KOPT-K1 (cell line): Measurements from ENCODE around the gene IER3.

Source experiments
- H3K27ac ChIP-seq: fragments of 200-600 bp; sonication (generic); 2 replicates; pipeline ENCODE4 v1.5.1; 2016; ENCODE audit warnings: antibody characterized with exemption, mild to moderate bottlenecking, low read depth, low read length; ENCODE audit not compliant: poor library complexity, severe bottlenecking
- H3K36me3 ChIP-seq: fragments of 200-600 bp; sonication (generic); 2 replicates; pipeline ENCODE4 v1.5.1; 2017; ENCODE audit warnings: antibody characterized with exemption, mild to moderate bottlenecking, low read length, moderate library complexity; ENCODE audit not compliant: insufficient read depth
- H3K9me3 ChIP-seq: fragments of 200-600 bp; sonication (generic); 2 replicates; pipeline ENCODE4 v1.5.1; 2017; ENCODE audit warnings: antibody characterized with exemption, low read length, mild to moderate bottlenecking; ENCODE audit not compliant: insufficient read depth, poor library complexity, severe bottlenecking

The IER3 gene

GRCh38 chr6:30717129-30717844 lies 27.1 kb downstream of the IER3 start, which contains the start of gene MDC1:
MDC1 (minus strand) TSS chr6:30717281; CDS start chr6:30715175, 2,106 bp downstream.
- Histone ChIP-seq H3K27ac (peak within 1 kb of the TSS; percentile 98), H3K36me3 (peaks cover 39% of the 10 kb centered on the region), H3K9me3 (no peaks in the 10 kb centered on the region)

- H3K27ac ChIP-seq, result peak overlapping the region; percentile 98
- H3K36me3 ChIP-seq, result peaks cover 35% of the 10 kb centered on the region
- H3K9me3 ChIP-seq, result no peaks in the 10 kb centered on the region
Observed at GRCh38 chr6:30716879-30717128, 27.5 kb downstream of the IER3 start.

- Histone ChIP-seq H3K27ac (peak overlapping the region; percentile 98), H3K9me3 (no peaks in the 10 kb centered on the region), H3K36me3 (peaks cover 54% of the 10 kb centered on the region)
Observed at GRCh38 chr6:30714263-30714662, 30.1 kb downstream of the IER3 start.

- no peaks in the 10 kb centered on the region for H3K9me3 ChIP-seq
- H3K27ac ChIP-seq, result peak overlapping the region; percentile 85
- H3K36me3 ChIP-seq, result peaks cover 72% of the 10 kb centered on the region
Observed at GRCh38 chr6:30712441-30712945, 31.9 kb downstream of the IER3 start.

GRCh38 chr6:30711758-30712380 lies 32.5 kb downstream of the IER3 start:
- Histone ChIP-seq H3K27ac (peak overlapping the region; percentile 85), H3K9me3 (no peaks in the 10 kb centered on the region), H3K36me3 (peaks cover 78% of the 10 kb centered on the region)

GRCh38 chr6:30709101-30709868 lies 35.1 kb downstream of the IER3 start:
- Histone ChIP-seq H3K36me3 (peaks cover 88% of the 10 kb centered on the region), H3K27ac (no peak overlapping the region)

GRCh38 chr6:30707281-30707850 lies 37.0 kb downstream of the IER3 start:
- Histone ChIP-seq H3K9me3 (no peaks in the 10 kb centered on the region), H3K27ac (no peak overlapping the region), H3K36me3 (peaks cover 88% of the 10 kb centered on the region)

More at GRCh38 chr6:30709101-30709868, 35.1 kb downstream of the IER3 start:
- no peaks in the 10 kb centered on the region for H3K9me3 ChIP-seq

GRCh38 chr6:30705620-30706019 lies 38.7 kb downstream of the IER3 start:
- Histone ChIP-seq H3K9me3 (no peaks in the 10 kb centered on the region), H3K36me3 (peaks cover 90% of the 10 kb centered on the region), H3K27ac (no peak overlapping the region)

- Histone ChIP-seq H3K9me3 (no peaks in the 10 kb centered on the region), H3K27ac (no peak overlapping the region), H3K36me3 (peaks cover 88% of the 10 kb centered on the region)
Observed at GRCh38 chr6:30703821-30704220, 40.5 kb downstream of the IER3 start.

- Histone ChIP-seq H3K9me3 (no peaks in the 10 kb centered on the region), H3K36me3 (peaks cover 84% of the 10 kb centered on the region), H3K27ac (no peak overlapping the region)
Observed at GRCh38 chr6:30703011-30703410, 41.3 kb downstream of the IER3 start.

- Histone ChIP-seq H3K36me3 (peaks cover 62% of the 10 kb centered on the region), H3K9me3 (no peaks in the 10 kb centered on the region), H3K27ac (no peak overlapping the region)
Observed at GRCh38 chr6:30700340-30700739, 44.0 kb downstream of the IER3 start.

- Histone ChIP-seq H3K36me3 (peaks cover 23% of the 10 kb centered on the region), H3K9me3 (no peaks in the 10 kb centered on the region), H3K27ac (no peak overlapping the region)
Observed at GRCh38 chr6:30696432-30696831, 47.9 kb downstream of the IER3 start.
